HS-5 (cell line): ENCODE results near the gene RPTOR.
A peak's percentile ranks its signal among the peaks of the same experiment; 100 is the strongest.
"Not testable (repeated sequence)": the region's sequence is repeated elsewhere in the genome, so short reads cannot be mapped to it uniquely, and the experiment has no call there.

Experiments used
- DNase-seq: peaks from one replicate; pipeline ENCODE4 v3.0.0-alpha.2; 2012; ENCODE audit warnings: low read depth

Gene RPTOR

DNA sequence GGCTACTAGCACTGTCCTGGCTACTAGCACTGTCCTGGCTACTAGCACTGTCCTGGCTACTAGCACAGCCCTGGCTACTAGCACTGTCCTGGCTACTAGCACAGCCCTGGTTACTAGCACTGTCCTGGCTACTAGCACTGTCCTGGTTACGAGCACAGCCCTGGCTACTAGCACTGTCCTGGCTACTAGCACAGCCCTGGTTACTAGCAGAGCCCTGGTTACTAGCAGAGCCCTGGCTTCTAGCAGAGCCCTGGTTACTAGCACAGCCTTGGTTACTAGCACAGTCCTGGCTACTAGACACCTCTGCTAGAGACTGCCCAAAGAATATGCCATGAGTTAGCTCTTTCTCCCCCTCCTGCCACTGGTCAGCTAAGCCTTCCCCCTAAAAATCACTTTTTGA lies 200.1 kb downstream of the RPTOR start:
- DNase-seq = not testable (repeated sequence)

DNA sequence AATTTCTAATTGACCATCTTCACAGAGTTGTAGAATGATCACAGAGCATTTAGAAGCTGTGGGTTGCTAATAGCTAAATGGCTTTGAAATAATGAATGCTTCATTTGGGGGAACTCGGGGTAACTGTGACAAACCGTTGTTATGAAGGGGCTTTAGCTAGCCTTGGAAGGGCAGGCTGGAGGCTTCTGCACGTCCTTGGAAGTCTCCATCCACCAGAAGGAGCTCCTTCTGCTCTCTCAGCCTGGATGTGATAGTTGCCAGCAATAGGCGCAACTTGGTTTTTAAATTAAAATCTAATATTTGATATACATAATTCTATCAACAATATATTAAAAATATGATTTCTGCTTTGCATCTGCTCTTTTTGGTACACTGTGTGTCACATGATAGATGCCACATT lies 200.5 kb downstream of the RPTOR start:
- no peak for DNase-seq

DNA sequence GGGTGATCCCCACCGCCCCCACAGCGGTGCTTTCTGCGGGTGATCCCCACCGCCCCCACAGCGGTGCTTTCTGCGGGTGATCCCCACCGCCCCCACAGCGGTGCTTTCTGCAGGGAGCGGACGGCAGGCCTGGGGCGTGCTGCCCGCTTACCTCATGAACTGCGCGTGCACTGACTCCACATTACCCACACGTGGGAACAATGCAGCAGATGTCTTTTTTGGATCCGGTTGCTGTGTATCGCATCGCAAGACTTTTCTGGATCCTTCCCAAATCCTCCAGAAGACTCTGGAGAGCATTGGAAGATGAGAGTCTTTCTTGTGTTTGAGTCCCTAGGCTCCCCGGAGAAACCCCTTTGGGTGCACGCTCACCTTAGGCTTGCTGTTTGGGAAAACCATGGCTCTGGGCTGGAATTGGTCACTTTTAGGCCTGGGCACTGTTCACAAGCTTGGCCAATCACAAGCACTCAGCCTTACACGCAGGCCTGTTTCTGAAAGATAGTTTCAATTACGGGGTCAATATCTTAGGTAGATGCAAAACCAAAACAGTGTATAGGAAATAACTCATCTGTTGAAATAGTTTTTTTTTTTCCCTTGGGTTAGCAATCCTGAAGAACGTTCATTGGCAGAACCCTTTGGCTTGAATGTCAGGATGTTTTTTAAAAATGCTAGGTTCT lies 201.8 kb downstream of the RPTOR start:
- no peak for DNase-seq

DNA sequence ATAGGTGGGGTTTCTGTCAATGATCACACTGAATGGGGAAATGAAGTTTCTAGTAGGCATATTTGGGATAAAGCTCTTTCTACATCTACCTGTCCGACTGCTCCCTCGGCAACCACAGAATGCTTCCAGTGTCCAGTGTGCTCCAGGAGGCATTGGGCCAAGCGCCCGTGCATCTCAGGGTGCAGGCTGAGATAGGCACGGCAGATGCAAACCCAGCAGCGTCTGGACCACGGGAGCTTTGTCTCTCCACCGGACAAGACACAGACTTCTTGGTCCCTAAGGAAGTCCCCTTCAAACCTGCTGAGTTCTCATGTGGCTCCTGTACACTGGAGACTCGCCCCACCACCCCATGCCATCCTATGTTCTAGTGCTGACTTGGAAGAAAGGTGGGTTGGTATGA lies 202.8 kb downstream of the RPTOR start:
- no peak for DNase-seq

DNA sequence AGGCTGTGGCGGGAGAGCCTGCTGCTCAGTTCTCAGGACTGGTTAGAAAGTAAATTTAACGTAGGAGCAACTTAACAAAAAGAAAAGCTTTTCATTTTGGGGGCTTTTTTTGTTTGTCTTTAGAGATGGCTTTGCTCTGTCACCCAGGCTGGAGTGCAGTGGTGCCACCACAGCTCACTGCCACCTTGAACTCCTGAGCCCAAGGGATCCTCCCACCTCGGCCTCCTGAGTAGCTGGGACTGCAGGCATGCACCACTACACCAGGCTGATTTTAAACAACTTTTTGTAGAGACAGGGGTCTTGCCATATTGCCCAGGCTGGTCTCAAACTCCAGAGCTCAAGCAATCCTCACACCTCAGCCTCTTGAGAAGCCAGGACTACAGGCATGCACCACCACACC lies 205.0 kb downstream of the RPTOR start:
- no peak for DNase-seq

DNA sequence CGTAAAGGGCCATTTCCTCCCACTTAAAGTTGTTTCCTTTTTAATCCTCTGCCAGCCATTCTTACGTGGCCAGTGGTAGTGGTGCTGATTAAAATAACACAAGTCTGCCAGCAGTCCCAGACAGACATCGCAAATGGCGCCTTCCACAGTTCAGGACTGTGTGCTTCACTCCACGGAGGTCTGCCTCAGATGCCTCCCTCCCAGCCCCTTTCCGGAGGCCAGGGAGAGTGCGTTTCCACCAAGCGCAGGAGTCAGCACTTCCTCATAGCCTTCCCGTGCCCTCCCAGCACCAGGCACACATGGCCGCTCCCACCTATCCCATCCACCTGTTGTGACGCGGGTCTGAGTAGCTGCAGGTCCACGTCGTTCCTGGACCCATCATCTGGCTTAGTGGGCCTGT lies 205.6 kb downstream of the RPTOR start:
- no peak for DNase-seq

DNA sequence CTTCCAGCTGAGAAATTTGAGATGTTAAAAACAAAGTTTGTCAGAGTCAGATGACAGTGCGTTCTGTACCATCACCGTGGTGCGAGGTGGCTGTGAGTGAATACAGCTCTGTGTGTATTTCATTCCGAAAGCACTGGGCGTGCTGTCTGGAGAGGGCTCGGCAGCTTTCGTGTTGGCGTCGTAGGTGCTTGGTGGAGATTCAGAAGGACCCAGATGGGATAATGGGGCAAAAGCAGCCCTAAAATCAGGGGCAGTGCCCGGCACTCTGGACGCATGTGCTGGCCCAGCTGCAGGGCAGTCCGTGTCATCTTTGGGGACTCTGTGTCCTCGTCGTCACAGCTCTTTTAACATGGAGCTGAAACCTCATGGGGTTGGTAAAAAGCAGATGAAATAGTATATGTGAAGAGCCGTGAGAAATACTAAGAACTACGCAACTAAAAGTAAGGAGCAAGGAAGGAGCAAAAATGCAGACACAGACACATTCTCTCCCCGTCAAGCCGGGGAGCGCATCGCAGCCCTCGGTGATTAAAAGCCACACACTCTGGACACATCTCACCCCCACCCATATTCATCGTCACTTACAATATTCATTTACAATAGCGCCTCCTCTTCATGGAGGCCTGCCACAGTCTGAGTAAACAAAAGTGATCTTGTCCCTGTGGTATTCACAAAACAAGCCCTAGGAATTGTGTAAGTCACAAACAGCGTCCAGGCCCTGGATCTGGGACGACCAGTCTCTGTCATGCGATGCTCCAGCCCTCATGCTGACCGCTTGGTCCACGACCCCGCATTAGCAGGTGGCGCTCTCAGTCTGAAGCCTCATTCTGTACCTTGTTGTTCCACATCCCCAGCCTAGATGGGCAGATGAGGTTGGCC lies 206.7 kb downstream of the RPTOR start:
- DNase-seq = no peak

DNA sequence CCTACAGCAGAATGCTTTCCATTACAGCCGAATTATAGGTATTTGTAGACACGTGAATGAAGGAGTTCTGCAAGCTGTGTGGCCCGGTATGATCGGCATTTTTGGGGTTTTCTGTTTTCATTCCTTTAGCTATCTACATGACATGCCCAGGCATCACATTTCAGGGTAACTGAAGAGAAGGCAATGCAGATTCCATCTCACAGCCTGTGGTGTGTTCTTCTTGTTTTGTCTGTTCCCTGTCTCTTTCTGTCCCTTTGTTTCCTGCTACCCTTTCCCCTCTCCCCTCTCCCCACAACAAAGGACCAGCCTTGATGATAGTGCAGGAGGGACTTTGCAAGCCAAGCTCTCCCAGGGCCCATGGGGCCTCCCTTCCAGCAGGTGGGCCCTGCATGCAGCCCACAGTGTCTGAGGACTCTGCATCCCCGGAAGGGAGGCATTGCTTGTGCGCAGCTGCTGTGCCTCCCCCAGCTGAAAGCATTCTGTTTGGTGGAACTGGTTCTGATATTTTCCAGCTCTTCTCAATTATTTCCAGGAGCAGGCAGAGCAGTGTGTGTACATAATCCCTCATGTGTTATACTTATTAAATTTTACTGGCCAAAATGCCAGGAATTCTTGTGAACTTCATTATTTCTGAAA lies 207.4 kb downstream of the RPTOR start:
- DNase-seq = no peak

DNA sequence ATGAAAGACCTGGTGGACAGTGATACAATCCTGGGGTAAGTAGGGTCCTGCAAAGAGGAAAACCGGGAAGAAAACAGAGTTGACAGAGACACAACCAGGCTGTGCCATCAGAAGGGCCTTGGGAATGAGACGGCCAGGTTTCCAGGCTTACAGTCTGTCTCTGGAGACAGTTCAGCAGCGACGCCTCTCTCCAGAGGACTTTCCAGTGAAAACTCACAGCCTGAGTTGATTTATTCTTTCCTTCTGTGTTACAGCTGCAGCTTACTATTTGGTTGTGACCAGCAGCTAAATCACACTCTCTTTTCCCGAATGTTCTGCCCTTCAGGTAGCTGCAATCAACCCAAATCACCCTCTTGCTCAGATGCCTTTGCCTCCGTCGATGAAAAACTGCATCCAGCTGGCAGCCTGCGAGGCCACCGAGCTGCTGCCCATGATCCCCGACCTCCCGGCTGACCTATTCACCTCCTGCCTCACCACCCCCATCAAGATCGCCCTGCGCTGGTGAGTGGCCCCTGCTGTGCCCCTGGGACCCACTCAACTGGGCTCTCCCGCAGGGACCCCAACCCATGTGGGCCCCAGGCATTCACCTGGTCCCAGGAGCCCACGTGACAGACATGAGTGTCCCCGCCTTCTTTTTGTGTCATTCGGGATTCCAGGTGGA lies 209.2 kb downstream of the RPTOR start:
- no peak for DNase-seq

DNA sequence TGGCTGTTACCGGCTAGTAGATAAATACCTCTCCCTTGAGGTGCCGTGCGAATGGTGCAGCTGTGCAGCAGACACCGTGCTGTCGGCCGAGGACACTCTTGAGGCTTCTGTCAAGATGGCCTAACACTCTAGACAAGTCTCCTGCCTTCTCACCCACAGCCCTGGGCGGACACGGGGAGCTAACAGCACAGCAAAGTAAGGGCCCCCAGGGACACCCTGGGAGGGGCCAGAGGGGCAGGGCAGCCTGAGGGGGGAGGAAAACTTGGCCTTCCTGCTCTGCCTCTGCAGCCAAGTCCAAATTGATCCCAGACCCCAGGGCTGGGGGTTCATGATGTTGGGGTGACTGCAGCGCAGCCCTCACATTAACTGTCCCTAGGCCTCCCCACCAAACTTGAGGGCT lies 210.2 kb downstream of the RPTOR start:
- no peak for DNase-seq

DNA sequence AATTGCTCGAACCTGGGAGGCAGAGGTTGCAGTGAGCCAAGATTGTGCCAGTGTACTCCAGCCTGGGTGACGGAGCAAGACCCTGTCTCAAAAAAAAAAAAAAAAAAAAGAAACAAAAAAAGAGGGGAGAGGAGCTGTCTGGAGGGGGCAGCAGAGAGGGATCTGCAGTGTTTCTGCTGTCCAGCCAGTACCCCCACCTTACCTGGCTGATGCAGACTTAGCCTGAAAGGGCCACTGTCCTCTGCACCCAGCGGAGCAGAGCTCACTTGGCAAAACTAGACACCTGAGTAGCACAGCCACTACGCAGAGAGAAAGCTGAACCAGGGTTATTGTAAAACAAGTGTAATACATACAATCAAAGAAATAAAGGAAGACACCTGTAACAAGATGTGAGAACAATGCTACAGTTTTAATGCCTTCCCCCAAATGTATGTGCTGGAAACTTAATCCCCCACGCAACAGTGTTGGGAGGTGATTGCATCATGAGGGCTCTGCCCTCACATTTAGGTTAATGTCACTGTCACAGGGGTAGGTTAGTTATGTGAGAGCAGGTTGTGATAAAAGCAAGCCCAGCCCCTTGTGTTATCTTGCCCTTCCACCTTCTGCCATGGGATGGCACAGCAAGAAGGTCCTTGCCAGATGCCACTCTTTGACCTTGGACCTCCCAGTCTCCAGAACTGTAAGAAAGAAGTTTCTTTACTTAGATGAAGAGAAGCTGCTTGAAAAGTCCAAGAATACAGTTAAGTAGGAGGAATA lies 211.2 kb downstream of the RPTOR start:
- DNase-seq = no peak

DNA sequence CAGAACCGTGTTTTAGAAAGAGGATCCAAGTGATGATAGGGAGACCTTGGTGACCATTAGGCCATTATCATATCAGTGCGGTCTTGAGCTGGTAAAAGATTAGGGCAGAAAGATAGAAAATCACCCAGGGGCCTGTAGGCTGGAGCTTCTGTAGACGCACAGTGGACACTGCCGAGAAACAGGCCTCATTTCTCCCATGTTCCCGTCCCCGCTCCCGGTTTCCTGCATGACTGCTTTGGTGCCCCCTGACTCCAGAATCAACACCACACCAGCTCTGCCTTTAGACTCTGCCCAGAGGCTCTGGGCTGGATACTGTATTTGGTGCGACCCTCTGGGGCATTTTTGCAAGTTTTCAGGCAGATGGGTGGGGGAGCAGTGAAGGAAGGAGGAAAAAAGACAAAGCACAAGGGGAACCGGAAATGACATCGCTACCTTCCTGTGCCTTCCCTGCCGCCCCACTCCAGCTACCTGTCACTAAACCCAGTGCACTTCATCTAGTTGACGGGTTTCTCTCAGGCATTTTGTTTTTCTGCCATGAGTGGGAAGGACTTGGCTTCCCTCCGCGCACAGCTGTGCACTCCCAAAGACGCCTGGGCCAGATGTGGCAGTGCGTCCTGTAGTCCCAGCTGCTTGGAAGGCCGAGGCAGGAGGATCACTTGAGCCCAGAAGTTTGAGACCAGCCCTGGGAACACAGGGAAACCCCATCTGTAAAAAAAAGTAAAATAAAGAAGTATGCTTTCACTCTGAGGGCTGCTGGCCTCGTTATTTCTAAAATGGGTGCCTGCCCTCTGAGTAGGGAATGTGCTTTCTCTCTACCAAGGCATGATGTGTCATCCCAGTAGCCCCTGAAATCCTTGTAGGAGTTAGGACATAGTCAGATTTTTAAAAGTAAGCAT lies 214.1 kb downstream of the RPTOR start:
- DNase-seq = no peak

DNA sequence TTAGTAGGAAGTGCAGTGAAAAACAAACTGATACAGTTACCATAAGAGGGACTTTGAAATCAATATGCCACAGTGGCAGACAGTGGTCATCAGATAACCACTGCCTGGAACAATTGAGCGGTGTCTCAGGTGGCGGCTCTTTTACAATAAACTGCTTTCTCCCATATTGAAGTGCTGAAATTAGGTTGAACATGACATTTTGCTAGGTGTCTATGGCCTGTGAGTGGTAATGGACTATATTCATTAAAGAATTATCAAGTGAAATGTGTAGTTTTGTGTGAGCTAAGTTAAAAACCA lies 214.7 kb downstream of the RPTOR start:
- DNase-seq = no peak

DNA sequence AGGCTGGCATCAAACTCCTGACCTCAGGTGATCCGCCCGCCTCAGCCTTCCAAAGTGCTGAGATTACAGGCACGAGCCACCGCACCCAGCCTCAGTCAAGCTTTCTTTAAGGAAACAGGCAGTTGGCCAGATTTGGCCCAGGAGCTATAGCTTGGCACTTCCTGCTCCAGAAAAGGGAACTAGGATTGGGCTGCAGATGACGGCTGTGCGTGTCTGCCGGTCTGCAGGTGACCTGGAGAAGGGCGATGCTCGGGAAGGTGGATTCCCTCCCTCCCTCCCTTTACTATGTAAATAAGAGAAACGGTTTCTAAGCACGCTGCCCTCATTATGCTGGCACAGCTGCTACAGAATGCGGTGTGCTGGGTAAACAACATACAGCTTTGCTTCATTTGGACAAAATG lies 215.9 kb downstream of the RPTOR start:
- DNase-seq = no peak

DNA sequence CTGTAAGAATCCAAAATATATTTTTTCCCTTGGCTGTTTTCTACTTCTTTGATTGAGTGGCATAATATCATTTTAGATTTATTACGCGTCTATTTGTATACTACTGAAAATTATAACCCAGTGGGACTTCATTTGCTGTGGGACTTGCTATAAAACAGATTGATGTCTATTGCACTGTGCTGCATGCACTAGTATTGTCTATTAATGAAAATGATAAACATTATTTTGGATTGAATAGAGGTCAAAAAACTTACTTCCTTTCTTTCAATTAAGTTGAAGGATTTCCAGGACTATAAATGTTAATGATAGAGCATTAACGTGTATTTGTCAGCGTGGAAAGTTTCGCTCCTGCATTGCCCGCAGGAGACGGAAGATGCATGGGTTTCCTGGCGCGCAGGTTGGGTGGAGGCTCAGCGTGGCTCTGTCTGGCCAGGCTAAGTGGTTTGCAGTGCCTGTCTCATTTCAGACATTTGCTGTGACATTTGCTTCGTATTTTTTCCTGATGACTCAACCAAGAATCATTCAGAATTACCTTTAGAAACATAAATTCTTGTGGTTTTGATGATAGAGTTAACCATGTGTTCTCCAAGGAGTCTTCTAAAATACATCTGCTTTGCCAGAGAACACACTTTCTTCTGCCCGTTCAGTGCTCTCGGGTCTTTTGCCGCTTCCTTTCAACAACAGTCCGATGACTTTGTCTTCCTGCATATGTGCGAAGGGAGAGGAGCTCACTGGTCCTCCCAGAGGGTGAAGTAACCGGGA lies 216.7 kb downstream of the RPTOR start:
- DNase-seq = peak; percentile 85

DNA sequence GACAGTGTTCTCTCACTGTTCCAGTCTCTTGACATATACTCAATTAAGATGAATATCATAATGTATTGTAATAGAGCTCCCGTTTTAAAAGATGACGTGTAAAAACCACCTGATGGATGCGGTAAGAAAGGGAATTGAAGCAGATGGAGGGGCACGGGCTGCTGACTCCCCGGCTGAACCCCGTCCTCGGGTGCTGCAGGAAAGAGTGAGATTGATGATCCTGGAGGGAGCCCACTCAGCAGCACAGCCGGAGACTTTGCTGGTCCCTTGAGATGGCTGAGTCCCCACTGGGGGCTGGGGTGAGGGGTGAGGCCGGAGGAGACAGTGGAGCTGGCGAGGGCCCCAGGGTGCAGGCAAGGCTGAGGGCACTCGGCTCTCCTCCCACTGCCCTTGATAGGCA lies 217.4 kb downstream of the RPTOR start:
- no peak for DNase-seq

DNA sequence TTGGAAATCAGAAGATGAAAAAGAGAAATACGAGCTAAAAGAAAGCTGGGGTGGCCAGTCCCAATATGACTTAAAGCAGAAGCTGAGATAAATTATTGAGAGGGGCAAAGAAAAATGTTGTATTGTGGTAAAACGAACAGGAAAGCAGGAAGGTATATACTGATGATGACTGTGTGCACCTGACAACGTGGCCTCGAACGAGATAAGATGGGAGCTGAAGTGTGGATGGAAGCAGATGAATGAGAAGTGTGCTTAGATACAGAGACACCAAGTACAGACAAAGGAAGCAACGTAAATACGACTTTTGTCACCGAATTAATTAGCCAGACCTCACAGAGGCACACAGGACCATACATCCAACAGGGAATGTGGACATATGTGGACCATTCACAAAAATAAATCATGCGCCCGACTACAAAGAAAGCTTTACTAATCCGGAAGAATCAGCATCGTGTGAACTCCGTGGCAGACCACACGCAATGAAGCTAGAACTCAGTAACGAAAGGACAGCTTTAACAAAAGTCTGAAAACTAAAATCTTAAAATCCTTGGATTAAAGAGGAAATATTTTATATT lies 218.7 kb downstream of the RPTOR start:
- DNase-seq = no peak

DNA sequence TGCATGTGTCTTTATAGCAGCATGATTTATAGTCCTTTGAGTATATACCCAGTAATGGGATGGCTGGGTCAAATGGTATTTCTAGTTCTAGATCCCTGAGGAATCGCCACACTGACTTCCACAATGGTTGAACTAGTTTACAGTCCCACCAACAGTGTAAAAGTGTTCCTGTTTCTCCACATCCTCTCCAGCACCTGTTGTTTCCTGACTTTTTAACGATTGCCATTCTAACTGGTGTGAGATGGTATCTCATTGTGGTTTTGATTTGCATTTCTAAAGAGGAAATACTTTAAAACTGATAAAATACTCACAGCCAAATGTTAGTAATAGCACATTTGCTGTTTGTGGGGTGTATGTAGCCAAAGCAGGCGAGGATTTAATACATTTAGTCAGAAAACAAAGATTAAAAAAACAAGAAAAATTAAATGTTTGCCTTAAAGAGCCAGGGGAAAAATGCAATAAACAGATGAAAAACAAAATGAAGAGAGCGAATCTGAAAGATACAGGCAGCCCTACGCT lies 220.0 kb downstream of the RPTOR start:
- DNase-seq = not testable (repeated sequence)

DNA sequence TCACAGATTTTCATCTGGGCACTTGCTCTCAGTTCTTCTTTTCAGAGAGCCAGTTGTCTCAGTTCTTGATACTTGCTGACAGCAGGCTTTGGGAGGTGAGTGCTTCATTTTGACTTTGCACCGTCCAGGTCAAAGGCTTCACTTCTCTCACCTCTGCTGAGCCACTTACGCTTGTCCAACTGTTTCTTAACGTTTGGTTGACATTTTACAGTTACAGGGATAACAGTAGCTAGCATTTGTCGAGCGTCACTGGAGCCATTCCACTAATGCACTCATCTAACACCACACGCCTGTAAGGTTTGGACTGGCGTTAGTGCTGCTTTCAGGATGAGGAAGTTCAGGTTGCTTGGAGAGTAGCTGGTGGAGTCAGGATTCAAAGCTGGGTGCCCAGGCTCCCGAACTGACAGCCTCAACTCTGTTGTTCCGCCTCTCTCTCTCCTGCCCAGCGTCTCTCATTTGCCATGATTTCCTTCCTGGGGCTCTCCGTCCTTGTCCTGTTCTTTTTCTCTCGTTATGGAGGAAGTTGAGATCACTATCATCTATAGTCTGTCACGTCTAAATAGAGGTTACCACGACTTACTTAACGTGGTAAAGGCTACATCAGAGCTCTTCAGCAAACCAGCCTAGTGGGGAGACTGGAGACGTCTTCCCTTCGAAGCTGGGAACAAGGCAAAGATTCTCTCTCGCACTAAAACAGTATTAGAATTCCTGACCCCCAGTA lies 220.8 kb downstream of the RPTOR start:
- DNase-seq = no peak
